Muscle of arm (tissue), 12 donors: Measurements from ENCODE around the gene HYCC1. TPM values are rescaled to one million over a fixed set of nuclear protein-coding genes. Genes with fewer than 3 reads are reported as not detected.

ENCODE experiments used
- DNase-seq: peaks from one replicate; pipeline ENCODE4 v3.0.0-alpha.2; 2013
- polyA plus RNA-seq, 12 donors: library from polyadenylated mRNA; unstranded; fragments of 120-200 nt; gene quantifications; one replicate each; pipeline ENCODE4 v1.2.1, GENCODE V29; 2013; ENCODE audit not compliant: insufficient read length in 12 of 12

HYCC1 gene
- polyA plus RNA-seq, 12 donors = 18.7 to 40.4 (median 31.8) TPM; not detected in 1

DNA sequence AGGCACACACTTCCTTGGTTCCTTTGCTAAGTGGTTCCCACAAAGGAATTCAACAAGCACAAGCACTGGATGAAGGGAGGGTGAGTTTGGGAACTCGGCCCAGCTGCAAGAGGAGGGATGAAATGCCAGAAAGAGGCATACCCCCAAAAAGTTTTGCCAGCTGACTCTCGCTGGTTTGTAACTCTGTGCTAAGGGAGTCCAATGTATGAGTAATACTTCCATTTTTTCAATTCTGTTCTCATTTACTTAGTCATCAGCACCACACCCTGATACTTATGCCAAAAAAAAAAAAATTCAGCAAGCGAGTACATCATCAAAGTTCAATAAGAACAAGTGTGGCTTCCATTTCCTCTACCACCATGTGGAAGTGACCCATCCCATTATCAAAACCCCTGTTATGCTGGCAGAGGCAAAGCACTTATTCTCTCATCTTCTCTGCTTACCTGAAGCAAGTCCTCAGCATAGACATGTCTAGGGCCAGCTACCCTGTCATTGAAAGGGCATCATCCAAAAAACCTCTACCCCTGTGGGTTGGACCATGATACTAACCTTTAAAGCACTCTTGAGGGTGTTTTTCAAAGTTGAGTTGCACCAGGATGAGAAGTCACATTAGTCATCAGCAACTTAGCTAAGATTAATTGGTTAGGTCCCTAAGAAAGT, 6.9 kb upstream of the HYCC1 start:
- DNase-seq = peak; percentile 31

DNA sequence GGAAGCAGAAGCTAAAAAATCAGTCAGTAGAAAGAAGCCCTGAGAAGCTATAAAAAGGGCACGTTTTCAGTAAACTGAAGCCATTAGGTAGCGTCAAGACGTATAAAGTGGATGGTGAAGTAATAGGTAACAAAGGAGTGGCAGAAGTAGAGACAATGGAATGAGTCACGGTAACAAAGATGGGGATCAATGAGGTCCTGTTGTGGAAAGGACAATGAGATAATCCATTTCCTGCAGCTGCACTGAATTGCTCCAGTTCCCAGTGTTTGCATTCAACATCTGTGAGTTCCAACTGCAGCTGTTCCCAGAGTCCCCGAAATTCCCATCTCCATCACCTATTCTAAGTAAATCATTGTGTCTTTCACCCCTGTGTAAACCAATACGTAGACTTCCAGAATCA, 4.8 kb upstream of the HYCC1 start:
- DNase-seq = peak; percentile 31

DNA sequence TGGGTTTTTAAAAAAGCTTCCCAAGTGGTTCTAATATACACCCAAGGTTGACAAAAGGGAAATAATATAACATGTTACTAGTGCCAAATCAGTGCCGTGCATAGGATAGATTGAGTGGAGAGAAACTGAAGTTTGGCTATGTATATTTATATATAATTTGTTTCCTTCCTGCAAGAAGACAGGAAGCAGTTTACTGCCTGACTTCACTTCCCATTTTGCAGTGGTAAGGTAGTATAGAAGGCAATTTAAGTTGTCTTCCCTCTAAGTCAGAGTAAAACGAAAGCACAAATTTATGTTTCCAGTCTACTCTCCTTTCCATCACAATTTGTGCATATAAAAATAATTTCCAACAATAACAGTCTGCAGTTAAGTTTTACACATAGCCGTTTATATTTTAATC, 3.4 kb upstream of the HYCC1 start:
- DNase-seq = no peak

DNA sequence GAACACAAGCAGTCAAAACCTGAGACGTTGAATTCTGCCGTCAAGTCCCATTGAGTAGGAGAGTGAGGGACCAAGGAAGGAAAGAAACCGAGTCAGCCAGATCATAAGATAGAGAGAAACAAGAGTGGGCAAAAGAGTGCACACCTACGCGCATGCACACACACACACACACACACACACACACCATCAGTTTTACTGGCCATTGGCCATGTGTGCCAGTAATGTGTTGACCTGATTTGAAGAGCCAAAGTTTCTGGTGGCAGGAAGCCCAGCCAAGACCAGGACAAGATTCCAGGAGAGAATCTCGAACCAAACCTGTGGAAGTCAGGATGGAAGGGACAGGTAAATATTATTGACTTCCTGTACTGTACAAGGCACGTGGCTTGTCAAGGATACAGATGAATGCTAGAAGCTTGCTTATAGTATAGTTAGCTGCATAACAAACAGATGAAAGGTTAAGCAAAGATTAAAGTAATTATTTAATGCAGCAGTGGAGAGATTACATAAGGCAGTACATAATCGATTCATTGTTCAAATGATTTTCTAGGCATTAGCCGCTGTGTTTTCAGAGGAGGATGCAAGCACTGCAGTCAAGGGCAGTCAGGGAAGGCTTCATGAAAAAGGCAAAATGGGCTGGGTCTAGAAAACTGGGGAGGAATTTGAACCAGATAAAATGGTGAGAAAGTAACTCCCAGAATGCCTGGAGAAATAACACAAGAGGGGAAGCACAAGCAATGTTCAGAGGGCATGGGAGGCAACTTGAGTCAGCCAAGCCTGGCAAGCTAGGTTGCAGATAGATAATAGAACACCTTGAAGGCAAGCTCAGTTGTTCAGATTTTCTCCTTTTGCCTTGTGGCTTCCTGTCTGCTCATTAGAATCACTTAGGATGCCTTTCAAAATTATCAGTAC, 2.7 kb upstream of the HYCC1 start:
- DNase-seq = no peak

DNA sequence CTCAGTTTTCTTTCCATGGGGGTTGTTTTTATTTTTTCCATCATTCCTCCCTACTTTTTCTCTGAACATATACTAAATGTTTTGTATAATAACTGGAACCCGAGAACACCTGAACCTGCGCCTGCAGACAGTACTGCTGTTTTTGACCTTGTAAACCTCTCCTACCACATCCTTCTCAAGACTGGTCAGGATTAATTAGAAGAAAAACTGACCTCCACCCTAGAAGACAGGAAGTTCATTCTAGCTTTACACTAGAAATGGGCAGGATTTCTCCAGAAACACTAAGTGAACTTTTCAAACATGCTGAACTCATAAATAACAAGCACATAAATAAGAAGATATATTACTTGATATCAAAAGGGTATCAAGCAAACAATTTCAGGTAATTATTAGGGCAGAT, 751 bp upstream of the HYCC1 start:
- DNase-seq = no peak

DNA sequence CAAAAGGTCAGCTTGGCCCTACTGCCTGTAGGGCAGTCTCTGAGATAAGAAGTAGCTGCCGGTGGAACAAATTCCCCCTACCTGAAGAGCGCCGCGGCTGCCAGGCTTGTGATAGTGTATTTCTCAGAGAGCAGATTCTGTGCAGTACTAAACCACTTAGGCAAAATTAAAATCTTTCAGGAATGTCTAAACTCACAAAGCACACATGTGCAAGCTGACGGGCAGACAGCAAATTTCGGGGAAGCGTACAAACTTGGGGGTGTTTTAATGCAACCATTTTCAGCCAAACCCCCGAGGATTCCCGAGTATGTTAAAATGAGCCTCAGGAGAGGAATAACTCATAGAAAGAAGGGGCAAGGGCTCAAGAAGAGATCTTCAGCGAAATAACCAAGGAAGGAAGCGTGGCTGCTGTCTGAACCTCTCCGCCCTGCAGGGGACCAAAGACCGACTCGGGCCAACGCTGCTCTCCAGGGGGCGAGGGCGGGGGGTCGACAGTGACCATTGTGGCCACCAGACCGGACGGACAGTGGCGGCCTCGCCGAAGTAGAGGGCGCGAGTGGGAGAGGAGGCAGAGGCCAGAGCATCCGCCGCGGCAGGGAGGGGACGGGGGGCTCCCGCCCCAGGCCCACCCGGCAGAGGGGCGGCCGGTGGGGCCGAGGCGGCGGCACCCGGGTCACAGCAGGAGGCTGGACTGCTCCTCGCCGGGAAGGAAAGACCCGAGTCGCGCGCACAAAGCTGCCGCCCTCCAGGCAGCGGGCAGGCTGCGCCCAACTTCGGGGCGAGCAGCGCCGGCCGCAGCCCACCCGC, 819 bp downstream of the HYCC1 start:
- no peak for DNase-seq

DNA sequence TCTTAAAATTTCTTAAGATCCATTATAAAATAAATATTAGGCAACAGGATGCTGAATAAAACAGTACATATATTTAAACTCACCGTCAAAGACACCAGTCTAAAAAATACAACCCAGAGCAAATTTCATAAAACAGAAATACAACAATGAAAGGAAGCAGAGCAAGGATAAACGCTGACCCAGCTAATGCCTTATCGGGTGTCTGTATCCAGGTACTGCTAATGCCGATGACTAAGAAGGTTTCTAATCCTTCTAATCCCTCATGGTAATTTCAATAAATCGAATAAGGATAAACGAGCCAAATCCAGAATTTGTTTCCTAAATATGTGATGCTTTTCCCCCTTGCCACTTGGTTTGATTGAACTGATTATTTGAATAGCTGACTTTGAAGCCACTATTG, 1.7 kb downstream of the HYCC1 start:
- no peak for DNase-seq

DNA sequence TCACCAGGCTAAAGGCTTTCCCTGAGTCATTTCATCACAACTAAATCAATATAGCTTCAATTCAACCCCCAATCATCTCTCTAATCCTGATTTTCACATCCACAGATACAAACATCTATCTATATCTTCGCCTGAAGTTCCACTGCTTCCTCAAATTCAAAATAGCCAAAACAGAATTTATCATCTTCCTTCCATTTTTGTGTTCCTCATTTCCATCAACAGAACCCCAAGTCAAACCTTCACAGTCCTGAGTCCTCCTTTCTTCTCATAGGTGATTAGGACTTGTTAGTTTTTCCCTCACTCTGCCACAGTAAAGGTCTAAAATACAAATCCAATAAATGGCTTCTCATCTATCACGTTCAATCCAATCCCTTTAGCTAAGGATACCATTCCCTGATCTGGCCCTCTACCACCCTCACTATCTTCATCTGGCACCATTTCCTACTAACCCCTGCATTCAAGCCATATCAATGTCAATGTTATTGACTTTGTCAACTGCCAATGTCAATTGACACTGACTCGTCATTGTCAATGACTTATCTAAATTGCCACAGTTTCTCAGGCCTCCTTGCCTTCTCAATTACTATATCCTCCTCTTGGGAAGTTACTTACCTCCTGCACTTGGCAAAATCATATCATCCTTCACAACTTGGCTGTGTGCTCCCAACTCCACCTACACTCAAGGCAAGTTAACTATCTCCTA, 2.6 kb downstream of the HYCC1 start:
- DNase-seq = no peak

DNA sequence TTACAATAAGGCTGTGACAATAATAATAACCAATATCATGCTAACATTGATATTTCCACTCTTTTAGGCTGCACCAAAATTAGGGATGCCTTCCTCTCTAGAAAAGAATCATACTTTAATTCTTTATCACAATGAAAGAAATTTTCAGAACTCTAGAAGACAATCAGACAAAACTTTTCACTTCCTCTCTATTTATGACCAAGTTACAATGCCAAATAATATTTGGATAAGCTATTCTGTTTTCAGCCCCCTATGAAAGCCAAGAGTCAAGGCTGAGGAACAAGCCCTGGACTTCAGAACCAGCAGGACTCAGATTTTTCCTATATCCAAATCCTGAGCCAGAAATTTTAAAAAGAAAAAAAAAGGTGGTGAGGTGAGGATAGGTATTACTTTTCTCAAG, 4.6 kb downstream of the HYCC1 start:
- DNase-seq = no peak

DNA sequence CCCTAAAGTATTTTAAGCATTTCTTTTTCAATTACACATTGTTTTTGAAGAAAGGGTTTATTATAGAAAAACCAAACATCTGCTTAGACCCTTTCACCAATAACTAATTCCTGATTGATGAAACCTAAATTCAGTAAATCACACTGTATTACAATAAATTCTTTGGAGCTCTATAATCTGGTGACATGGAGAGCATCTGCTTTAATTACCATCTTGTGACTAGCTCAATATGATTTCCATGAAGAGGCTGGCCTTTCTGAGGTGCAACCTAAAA, 9.7 kb downstream of the HYCC1 start:
- DNase-seq = no peak

DNA sequence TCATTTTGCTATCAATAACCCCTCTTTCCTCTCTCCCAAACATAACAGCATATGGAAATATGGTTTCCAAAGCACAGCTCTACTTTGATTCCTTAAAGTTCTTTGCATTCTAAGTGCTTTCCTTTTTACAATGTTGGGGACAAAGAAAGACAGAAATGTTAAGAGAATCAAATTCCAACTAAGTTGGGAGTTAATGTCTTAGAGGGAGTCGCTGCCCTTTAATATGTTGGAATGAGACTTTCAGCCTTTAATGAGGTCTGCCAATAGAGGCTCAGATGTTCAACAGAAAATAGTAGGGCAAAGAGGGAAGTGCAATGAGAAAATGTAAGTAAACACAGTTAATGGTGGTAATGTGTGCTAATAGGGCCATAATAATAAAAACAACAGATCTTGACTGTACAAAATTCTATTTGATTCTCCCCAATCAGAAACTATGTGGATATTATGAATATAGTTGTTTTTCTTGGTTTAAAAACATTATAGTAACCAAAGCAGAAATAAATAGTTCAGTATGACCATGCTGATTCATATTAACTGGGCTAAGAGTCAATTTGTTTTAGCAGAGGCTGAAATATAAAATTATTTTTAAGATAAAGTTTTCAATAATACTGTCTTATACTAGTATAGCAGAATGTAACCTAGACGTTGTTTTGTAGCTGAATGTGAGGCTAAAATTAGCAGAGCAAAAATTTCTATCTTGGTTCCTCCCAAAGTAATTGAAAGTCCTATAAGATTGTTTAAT, 10.3 kb downstream of the HYCC1 start:
- no peak for DNase-seq

DNA sequence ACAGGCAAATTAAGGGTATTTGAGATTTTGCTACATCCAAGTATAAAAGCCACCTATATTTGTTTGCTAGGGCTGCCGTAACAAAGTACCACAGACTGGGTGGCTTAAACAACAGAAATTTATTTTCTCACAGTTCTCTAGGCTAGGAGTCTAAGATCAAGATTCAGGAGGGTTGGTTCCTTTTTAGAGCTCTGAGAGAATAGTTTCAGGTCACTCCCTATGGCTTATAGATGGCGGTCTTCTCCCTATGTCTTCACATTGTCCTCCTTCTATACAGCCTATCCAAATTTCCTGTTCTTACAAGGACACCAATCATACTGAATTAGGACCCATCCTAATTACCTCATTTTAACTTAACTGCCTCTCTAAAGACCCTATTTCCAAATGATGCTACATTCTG, 11.2 kb downstream of the HYCC1 start:
- DNase-seq = no peak

DNA sequence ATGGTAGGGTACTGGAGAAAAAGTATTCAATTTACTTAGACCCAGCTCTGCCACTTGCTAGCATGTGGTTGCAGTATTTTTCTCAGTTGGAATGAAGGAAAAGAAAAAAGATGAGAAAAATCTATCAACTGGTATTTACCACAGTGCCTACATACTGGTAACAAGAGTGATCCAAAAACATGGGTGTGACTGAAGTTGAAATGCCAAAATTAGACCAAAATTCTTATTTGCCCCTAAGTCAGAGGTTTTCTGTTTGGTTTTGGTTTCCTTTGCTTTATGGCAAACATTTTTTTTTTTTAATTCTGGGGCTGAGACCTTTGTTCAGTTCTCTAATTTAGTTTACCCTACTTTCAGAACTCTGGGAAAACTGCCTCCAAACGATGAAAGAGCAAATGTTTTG, 12.3 kb downstream of the HYCC1 start:
- no peak for DNase-seq

DNA sequence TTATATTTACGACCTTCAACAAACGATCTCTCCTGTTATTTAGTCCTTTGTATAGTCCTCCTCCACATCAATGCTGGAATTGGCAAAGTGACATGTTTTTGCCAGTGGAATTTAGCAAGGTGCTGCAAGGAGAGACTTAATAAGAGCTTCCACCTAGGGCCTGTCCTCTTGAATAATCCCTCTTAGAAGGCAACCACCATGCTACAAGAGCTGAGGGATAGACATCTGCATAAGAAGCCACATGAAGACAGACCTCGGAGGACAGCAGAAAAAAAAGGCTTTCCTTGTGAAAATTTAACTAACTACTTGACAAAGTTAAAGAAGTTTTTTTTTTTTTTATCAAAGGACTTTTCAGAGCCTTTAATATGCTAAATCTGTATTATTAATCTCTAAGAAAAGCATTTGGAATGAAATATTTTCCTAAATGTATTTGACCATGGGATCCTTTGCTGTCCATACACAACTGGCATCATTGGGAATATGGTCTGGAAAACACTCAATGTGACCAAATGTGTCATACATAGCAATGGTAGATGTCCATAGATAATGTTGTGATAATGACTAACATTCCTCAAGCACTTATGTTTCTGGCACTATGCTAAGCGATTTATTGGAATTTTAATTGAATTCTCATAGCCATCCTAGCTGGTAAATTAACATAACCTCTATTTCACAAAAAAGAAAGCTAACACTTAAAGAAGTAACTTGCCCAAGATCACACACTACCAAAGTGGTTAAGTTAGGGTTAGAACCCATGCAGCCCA, 13.2 kb downstream of the HYCC1 start:
- DNase-seq = no peak

DNA sequence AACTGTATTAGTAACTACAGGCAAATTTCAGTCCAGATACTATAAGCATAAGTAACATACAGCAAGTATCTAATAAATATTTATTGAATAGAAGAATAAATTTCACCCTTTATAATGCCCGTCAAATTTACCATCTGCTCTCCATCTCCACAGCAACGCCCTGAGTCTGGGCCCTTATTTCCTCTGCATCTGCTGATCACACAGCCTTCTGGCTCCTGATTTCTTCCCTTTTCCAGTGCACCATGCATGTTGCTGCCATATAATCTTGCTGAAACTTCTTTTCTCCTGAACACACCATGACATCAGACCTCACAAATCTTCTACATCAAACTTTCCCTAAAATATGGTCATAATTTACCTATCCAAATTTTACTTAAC, 15.4 kb downstream of the HYCC1 start:
- DNase-seq = no peak

DNA sequence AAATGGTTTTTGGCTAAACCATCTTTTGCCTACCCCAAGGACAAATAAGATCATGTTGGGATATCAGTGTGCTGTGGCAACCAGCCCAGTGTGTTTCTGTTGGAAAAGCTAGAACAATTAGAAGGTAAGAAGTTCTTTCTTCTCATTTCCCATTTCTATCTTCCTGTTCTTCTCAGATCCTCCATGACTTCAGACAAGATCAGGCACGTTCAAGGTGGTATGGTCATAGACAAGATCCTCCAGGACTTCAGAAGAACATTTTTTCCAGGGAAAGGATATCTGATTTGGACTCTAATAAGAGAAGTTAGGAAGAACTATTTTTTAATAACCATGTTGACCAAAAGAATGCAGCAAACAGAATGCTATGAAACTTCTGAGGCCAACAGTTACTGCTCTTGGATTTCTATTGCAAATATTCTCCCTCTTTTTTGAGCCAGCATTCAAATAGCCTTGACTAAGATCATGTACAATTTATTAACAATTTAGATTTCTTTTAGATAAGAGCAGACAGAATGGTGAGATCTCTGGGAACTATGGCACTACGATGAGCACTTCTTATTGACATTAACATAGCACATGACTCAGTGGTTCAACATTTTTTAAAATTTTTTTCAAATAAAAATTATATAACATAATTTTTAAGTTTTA, 15.9 kb downstream of the HYCC1 start:
- DNase-seq = no peak

DNA sequence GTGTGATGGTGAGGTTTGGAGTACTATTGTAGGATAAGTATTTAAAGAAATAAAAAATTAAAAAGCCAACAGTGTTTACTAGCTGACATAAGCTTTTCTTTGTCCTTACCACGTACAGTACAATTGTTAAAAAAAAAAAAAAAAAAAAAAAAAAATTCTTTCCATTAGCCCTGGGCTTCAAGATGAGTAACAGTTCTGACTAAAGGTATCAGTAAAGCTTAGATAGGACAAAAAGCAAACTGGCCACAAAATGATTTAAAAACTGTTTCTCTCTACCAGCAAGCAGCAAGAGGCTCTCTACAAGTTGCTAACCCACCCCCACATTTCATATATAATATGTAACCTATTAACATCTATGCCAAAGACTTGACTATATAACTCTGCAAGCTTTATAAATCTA, 17.5 kb downstream of the HYCC1 start:
- DNase-seq = no peak

DNA sequence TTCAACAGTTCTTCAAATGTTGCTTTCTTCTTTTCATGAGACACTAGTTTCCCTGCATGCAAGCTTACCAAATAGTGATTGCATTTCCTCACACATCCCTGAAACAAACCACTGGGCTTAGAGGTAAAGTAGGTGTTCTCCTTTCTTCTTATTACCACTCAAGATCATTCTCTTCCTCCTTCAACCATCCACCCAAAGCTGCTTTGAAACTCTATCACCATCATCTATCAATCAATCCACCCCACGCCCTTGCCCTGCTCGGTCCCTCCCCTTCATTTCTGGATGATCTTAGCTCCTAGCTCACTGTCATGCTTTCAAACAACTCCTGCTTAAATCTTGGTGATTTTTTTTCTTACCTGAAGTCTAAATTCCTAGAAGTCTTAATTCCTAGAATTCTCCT, 18.9 kb downstream of the HYCC1 start:
- DNase-seq = no peak

DNA sequence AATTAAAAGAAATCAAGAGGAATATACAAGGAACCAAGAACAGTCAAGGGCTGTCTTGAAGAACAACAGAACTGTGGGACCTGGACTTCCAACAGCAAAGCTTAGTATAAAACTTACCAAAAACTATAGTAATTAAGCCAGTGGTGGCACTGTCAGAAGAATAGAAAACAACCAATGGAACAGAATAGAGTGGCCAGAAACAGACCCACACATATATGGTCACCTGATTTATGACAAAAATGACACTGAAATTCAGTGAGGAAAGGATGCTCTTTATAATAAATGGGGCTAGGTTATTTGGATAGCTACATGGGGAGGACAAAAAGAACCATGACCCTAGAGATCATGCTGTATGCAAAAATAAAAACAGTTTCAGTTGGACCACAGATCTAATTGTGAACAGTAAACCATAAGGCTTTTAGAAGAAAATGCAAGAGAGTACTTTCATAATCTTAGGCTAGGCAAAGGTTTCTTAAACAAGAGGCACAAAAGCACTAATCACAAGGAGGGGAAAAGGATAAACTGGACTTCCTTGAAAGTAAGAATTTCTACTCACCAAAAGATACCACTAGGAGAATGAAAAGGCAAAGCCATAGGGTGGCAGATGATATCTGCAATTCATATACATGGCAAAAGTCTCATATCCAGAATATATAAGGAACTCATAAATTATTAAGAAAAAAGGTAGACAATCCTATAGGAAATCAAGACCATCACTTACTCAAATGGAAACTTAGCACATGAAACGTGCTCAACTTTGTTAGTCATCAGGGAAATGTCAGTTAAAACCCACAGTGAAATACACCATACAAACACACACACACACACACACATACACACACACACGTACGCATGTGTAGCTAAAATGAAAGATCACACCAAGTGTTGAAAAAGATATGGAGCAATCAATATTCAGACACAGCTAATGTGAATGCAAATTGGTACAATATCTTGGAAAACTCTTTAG, 20.8 kb downstream of the HYCC1 start:
- DNase-seq = no peak
